ENCODE data around the gene TCEA3.

GRCh38 chr1:23407016-23407630, 17.4 kb downstream of the TCEA3 start:
- TF ChIP-seq, protein P1, sequence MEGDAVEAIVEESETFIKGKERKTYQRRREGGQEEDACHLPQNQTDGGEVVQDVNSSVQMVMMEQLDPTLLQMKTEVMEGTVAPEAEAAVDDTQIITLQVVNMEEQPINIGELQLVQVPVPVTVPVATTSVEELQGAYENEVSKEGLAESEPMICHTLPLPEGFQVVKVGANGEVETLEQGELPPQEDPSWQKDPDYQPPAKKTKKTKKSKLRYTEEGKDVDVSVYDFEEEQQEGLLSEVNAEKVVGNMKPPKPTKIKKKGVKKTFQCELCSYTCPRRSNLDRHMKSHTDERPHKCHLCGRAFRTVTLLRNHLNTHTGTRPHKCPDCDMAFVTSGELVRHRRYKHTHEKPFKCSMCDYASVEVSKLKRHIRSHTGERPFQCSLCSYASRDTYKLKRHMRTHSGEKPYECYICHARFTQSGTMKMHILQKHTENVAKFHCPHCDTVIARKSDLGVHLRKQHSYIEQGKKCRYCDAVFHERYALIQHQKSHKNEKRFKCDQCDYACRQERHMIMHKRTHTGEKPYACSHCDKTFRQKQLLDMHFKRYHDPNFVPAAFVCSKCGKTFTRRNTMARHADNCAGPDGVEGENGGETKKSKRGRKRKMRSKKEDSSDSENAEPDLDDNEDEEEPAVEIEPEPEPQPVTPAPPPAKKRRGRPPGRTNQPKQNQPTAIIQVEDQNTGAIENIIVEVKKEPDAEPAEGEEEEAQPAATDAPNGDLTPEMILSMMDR (IDR thresholded peaks at IDR 0.05) = no peak
- TF ChIP-seq POLR2A (IDR thresholded peaks at IDR 0.05) = no peak
